K562 (cell line): ENCODE data around the gene SLC24A4. TPM values are rescaled to one million over a fixed set of nuclear protein-coding genes. Genes with fewer than 3 reads are reported as not detected.

ENCODE experiments used
- ATF3 ChIP-seq, 2 experiments: fragments of 450-650 bp in 1 of 2; sonication (generic) in 1 of 2; formaldehyde crosslinking in 1 of 2; IDR thresholded peaks in 1 of 2; conservative IDR thresholded peaks in 1 of 2; 2 replicates each; pipeline versions ENCODE4 v1.6.1 to v1.8.1; 2016 to 2023; ENCODE audit warnings: mild to moderate bottlenecking in 2 of 2, moderate library complexity in 2 of 2, inconsistent platforms in 1 of 2, missing genetic modification reagents in 1 of 2
- CLOCK ChIP-seq: fragments of 250-450 bp; sonication (Bioruptor Pico); IDR thresholded peaks from 2 replicates; pipeline ENCODE4 v1.4.0; 2020; ENCODE audit warnings: mild to moderate bottlenecking, moderate library complexity, borderline replicate concordance
- CTBP1 ChIP-seq: fragments of 450-650 bp; IDR thresholded peaks from 2 replicates; pipeline ENCODE4 v1.6.1; 2016; ENCODE audit warnings: borderline replicate concordance
- CTCF ChIP-seq, 3 experiments: IDR thresholded peaks in 2 of 3; conservative IDR thresholded peaks in 1 of 3; 2 replicates each; pipeline ENCODE4 v1.5.1; 2011 to 2012; ENCODE audit warnings: low read length in 3 of 3, mild to moderate bottlenecking in 3 of 3, control low read depth in 2 of 3, improper control_type of control experiment in 1 of 3, inconsistent platforms in 1 of 3, low read depth in 1 of 3, mixed read lengths in 1 of 3, moderate library complexity in 1 of 3; ENCODE audit not compliant: insufficient read depth in 2 of 3
- ELK3 ChIP-seq: fragments of 450-650 bp; formaldehyde crosslinking; IDR thresholded peaks from 2 replicates; pipeline ENCODE4 v1.4.0; 2020; ENCODE audit warnings: mild to moderate bottlenecking
- ETV1 ChIP-seq: fragments of 450-650 bp; conservative IDR thresholded peaks from 2 replicates; pipeline ENCODE4 v1.6.1; 2016; ENCODE audit warnings: missing genetic modification characterization, control low read depth, low read depth, missing compliant biosample characterization
- FOXK2 ChIP-seq, 2 experiments: fragments of 450-650 bp; IDR thresholded peaks in 1 of 2; conservative IDR thresholded peaks in 1 of 2; 2 replicates each; pipeline ENCODE4 v1.6.1; 2016; ENCODE audit warnings: low read depth in 2 of 2, mild to moderate bottlenecking in 1 of 2
- JUND ChIP-seq, 2 experiments: IDR thresholded peaks; 2 replicates in 1 of 2; 3 replicates in 1 of 2; pipeline ENCODE4 v1.6.1; 2011; ENCODE audit warnings: borderline replicate concordance in 2 of 2, low read depth in 2 of 2, low read length in 2 of 2, improper control_type of control experiment in 1 of 2, missing biosample characterization in 1 of 2, missing genetic modification characterization in 1 of 2, missing genetic modification reagents in 1 of 2
- KLF13 ChIP-seq: fragments of 450-650 bp; IDR thresholded peaks from 2 replicates; pipeline ENCODE4 v1.6.1; 2016; ENCODE audit warnings: missing genetic modification characterization, low read depth, mild to moderate bottlenecking, missing compliant biosample characterization, moderate library complexity, borderline replicate concordance
- PRMT5 ChIP-seq: sonication (generic); formaldehyde crosslinking; IDR thresholded peaks from 2 replicates; pipeline ENCODE4 v1.5.0; 2020; ENCODE audit warnings: missing genetic modification reagents
- SMARCE1 ChIP-seq: fragments of 450-650 bp; IDR thresholded peaks from 2 replicates; pipeline ENCODE4 v1.7.1; 2016; ENCODE audit warnings: mild to moderate bottlenecking
- SRSF9 ChIP-seq: fragments of 200-400 bp; formaldehyde crosslinking; IDR thresholded peaks from 2 replicates; pipeline ENCODE4 v1.6.1; 2017; ENCODE audit warnings: low read depth, low read length, borderline replicate concordance
- TEAD2 ChIP-seq: fragments of 450-650 bp; IDR thresholded peaks from 2 replicates; pipeline ENCODE4 v1.6.1; 2016; ENCODE audit warnings: missing genetic modification characterization, control low read depth, missing compliant biosample characterization
- TEAD4 ChIP-seq, 2 experiments: sonication (generic) in 1 of 2; formaldehyde crosslinking in 1 of 2; IDR thresholded peaks; 2 replicates each; pipeline versions ENCODE4 v1.6.1 to v1.8.0; 2012 to 2022; ENCODE audit warnings: borderline replicate concordance in 1 of 2, inconsistent platforms in 1 of 2, low read length in 1 of 2, mild to moderate bottlenecking in 1 of 2, missing genetic modification reagents in 1 of 2
- TFAP4 ChIP-seq: sonication (generic); formaldehyde crosslinking; IDR thresholded peaks from 2 replicates; pipeline ENCODE4 v1.8.0; 2022; ENCODE audit warnings: missing genetic modification reagents, mild to moderate bottlenecking, moderate library complexity, borderline replicate concordance
- ZC3H11A ChIP-seq: IDR thresholded peaks from 2 replicates; pipeline ENCODE4 v1.6.1; 2012; ENCODE audit warnings: low read depth, low read length, improper control_type of control experiment
- ZNF780A ChIP-seq: fragments of 250-450 bp; sonication (Bioruptor Pico); IDR thresholded peaks from 2 replicates; pipeline ENCODE4 v1.5.0; 2021; ENCODE audit warnings: mild to moderate bottlenecking
- polyA plus RNA-seq, 8 experiments: library from polyadenylated mRNA; depleted of rRNA in 4 of 8; stranded (reverse) in 5 of 8; unstranded in 3 of 8; fragments of >200 nt; fragmentation: Nextera tagmentation in 2 of 8; fragmentation: Illumina TruSeq in 1 of 8; extraction: Ambion mirVana in 2 of 8; extraction: Trizol in 1 of 8; gene quantifications; 2 replicates each; pipeline versions ENCODE4 v1.2.1 to v1.2.3, GENCODE V29; 2011 to 2014; ENCODE audit warnings: inconsistent platforms in 1 of 8, missing spikeins in 1 of 8
- total RNA-seq, 7 experiments: library from RNA; depleted of rRNA in 6 of 7; stranded (reverse); fragments of >200 nt in 6 of 7; fragmentation: Illumina TruSeq in 2 of 7; extraction: Trizol in 2 of 7; gene quantifications; 2 replicates each; pipeline versions ENCODE4 v1.2.1 to v1.2.3, GENCODE V29; 2011 to 2021; ENCODE audit warnings: low replicate concordance in 1 of 7

SLC24A4 gene
- total and polyA plus RNA-seq, 9 of the 15 experiments (the other 6 are each of a cell fraction or from before 2014, with no cell fraction given) = not detected

- TF ChIP-seq CTCF (IDR thresholded peaks at IDR 0.05 in 2 of 3, conservative IDR thresholded peaks at IDR 0.05 in 1 of 3; ENCODE audit: insufficient read depth in 2 of 3, low read depth in 1 of 3, low read length in 3 of 3) (no peak), CLOCK (no peak), ZNF780A (CRISPR knock-in tag) (no peak), FOXK2 (conservative IDR thresholded peaks at IDR 0.05 in 1 of 2, IDR thresholded peaks at IDR 0.05 in 1 of 2; ENCODE audit: low read depth in 2 of 2) (no peak), ATF3 (IDR thresholded peaks at IDR 0.05) (peak; percentile 49; the same call in 1 of the 2 replicates), ATF3 (CRISPR knock-in tag; conservative IDR thresholded peaks at IDR 0.05) (no peak), ELK3 (no peak), TEAD4 (IDR thresholded peaks at IDR 0.05; ENCODE audit: low read length) (peak; percentile 43; the same call in 1 of the 2 replicates), TEAD4 (CRISPR knock-in tag; IDR thresholded peaks at IDR 0.05; ENCODE audit: borderline replicate concordance) (no peak), SMARCE1 (peak; percentile 21; the same call in 1 of the 2 replicates), ZC3H11A (no peak), SRSF9 (no peak), ETV1 (tag) (peak; percentile 59), CTBP1 (peak; percentile 90), TFAP4 (CRISPR knock-in tag) (no peak), TEAD2 (tag) (peak; percentile 95), JUND (IDR thresholded peaks at IDR 0.05; ENCODE audit: borderline replicate concordance, low read depth, low read length) (peak; percentile 80), JUND (tag; IDR thresholded peaks at IDR 0.05; ENCODE audit: borderline replicate concordance, low read depth, low read length) (peak; percentile 97; the same call in 2 of the 3 replicates), KLF13 (tag) (no peak), PRMT5 (no peak)
Measured at GRCh38 chr14:92503756-92504491, 181.0 kb downstream of the SLC24A4 start (continued).
